ENCODE results near the gene TMC8. TPM values are rescaled to one million over a fixed set of nuclear protein-coding genes. Genes with fewer than 3 reads are reported as not detected.

Gene TMC8
- total RNA-seq, 6 donors from 2014 or later: 10.8 to 65.0 (median 33.8) TPM

DNA sequence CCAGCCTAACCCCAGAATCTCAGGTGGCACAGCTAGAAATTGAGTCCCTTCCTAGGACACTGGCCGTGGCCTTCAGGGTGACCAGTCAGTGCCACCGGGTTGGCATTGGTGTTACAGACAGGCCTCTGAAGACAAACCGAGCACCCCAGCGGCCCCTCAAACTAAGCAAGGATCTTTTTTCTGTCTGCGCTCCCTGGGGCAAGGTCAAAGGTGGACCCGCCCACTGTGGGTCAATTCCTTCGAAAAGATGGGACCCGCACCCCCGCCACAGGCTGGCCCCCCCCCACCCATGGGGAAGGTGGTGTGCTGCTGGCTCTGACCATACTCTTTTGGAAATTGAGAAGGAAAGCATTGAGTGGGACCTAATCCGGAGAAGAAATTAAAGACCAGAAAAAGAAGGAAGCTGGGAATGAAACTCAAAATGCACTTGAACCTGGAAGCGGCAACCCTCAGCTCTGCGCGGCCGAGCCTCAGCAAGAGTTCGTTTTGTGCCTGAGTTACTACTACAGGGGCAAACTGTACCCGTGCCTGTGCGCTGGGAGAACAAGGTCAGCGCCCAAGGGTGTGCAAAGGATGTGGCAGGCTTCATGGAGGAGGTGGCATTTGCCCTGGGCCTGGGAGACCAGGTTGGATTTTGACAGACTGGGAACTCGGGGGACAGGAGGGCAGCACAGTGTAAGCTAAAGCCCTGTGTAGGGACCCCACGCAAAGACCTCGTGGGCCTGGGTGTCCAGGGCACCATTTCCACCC, 22.4 kb upstream of the TMC8 start:
- Histone ChIP-seq H3K27ac (no peak overlapping the region), H3K36me3 (peaks cover 7 to 63% (median 57%) of the 10 kb centered on the region in 4 donors)
- TF ChIP-seq, protein P1, sequence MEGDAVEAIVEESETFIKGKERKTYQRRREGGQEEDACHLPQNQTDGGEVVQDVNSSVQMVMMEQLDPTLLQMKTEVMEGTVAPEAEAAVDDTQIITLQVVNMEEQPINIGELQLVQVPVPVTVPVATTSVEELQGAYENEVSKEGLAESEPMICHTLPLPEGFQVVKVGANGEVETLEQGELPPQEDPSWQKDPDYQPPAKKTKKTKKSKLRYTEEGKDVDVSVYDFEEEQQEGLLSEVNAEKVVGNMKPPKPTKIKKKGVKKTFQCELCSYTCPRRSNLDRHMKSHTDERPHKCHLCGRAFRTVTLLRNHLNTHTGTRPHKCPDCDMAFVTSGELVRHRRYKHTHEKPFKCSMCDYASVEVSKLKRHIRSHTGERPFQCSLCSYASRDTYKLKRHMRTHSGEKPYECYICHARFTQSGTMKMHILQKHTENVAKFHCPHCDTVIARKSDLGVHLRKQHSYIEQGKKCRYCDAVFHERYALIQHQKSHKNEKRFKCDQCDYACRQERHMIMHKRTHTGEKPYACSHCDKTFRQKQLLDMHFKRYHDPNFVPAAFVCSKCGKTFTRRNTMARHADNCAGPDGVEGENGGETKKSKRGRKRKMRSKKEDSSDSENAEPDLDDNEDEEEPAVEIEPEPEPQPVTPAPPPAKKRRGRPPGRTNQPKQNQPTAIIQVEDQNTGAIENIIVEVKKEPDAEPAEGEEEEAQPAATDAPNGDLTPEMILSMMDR (IDR thresholded peaks at IDR 0.05): no peak
- TF ChIP-seq EP300 (IDR thresholded peaks at IDR 0.05) (no peak), POLR2AphosphoS5 (IDR thresholded peaks at IDR 0.05) (no peak), POLR2A (IDR thresholded peaks at IDR 0.05) (no peak)

DNA sequence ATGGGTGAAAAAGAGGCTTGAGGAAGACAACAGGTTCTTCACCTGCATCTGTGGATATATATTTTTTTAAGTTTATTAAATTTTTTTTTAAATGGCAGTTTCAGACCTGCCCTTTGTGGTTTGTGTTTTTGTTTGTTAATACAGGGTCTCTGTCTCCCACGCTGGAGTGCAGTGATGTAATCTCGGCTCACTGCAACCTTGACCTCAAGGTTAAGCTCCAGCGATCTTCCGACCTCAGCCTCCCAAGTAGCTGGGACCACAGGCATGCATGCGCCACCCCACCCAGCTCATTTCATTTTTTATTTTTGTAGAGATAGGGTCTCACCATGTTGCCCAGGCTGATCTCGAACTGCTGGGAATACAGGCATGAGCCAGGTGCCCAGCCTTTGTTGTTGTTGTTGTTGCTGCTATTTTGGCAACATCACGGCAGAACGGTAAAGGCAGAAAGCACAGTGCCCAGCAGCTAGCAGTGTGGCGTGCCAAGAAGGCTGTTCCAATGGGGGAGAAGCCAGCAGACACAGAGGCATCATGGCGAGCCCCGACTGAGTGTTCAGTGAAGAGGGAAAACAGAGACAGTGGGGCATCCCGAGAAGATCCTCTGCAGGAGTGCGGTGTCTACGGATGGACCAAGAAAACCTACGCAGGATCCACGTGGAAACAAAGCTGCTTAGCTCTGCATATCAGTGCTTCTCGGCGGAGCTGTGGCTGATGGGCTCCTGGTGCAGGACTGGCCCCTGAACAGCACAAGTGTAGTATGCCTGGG, 21.7 kb upstream of the TMC8 start:
- Histone ChIP-seq H3K4me3 (no peak overlapping the region), H3K4me1 (peaks cover 4 to 15% (median 11%) of the 10 kb centered on the region in 4 donors), H3K36me3 (peaks cover 7 to 56% (median 51%) of the 10 kb centered on the region in 4 donors), H3K9me3 (no peaks in the 10 kb centered on the region), H3K27ac (no peak overlapping the region), H3K27me3 (no peaks in the 10 kb centered on the region)
- TF ChIP-seq EP300 (IDR thresholded peaks at IDR 0.05) (no peak), POLR2AphosphoS5 (IDR thresholded peaks at IDR 0.05) (no peak), POLR2A (IDR thresholded peaks at IDR 0.05) (no peak)
- TF ChIP-seq, protein P1 (IDR thresholded peaks at IDR 0.05): no peak
- DNase-seq (no peak), ATAC-seq (ENCODE audit: low FRiP score in 2 of 2) (no peak)
- 86 to 88% methylated on average over 11 to 18 of the region's 18 CpGs for WGBS, 2 donors

More for the DNA sequence above, 22.4 kb upstream of the TMC8 start:
- 91 to 93% methylated on average over 20 to 21 of the region's 21 CpGs for WGBS, 2 donors
- ATAC-seq (ENCODE audit: low FRiP score in 2 of 2): no peak
- Histone ChIP-seq H3K4me3 (no peak overlapping the region), H3K9me3 (no peaks in the 10 kb centered on the region), H3K4me1 (peaks cover 4 to 11% (median 8%) of the 10 kb centered on the region in 4 donors), H3K27me3 (no peaks in the 10 kb centered on the region)
- no peak for DNase-seq

DNA sequence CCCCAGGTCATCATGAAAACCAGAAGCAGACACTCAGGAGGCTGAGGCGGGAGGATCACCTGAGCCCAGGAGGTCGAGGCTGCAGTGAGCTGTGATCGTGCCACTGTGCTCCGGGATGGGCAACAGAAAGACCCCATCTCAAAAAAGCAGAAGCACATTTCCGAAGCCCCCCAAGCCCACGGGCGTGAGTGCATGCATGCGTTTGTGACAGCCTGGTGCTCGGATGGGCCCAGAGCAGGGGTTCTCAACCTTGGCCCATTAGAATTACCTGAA, 21.1 kb upstream of the TMC8 start:
- WGBS, 2 donors: 80% methylated on average over 2 to 9 of the region's 9 CpGs
- TF ChIP-seq EP300 (IDR thresholded peaks at IDR 0.05): no peak
- no peaks in the 10 kb centered on the region for H3K27me3 ChIP-seq
- peaks cover 7 to 52% (median 50%) of the 10 kb centered on the region in 4 donors for H3K36me3 ChIP-seq
- DNase-seq (no peak), ATAC-seq (ENCODE audit: low FRiP score in 2 of 2) (no peak)
- no peak overlapping the region for H3K4me3 ChIP-seq
- H3K9me3 ChIP-seq: no peaks in the 10 kb centered on the region
- H3K4me1 ChIP-seq: peaks cover 4 to 20% (median 15%) of the 10 kb centered on the region in 4 donors
- H3K27ac ChIP-seq: no peak overlapping the region

DNA sequence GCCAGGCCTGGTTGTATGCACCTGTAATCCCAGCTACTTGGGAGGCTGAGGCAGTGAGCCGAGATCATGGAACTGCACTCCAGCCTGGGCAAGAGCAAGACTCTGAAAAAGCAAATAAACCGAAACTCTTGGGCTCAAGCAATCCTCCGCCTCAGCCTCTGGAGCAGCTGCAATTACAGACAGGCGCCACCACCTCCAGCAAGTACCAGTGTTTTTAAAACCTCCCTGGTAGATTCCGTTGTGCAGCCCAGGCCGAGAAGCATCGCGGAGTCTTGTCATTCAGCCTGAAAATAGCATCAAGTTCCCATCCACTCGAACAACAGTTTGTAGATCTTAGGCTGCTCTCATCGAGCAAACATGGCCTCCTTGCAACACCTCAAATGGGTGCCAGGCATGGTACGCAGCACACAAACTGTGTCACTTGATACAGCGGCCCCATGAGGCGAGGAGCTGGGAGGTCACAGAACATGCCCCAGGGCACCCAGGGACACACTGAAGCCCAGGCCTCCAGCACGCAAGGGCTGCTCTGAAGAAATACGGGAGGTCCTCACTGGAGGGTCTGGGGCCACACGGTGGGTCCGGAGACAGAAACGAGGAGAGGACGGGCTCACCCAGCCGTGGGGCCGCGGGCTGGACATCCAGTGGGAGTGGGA, 20.1 kb upstream of the TMC8 start:
- H3K27ac ChIP-seq: no peak overlapping the region
- H3K36me3 ChIP-seq: peaks cover 7 to 54% (median 48%) of the 10 kb centered on the region in 4 donors
- no peak for ATAC-seq (ENCODE audit: low FRiP score in 2 of 2)
- peaks cover 4 to 24% (median 16%) of the 10 kb centered on the region in 4 donors for H3K4me1 ChIP-seq
- WGBS, 2 donors: 86 to 90% methylated on average over 20 to 21 of the region's 22 CpGs
- TF ChIP-seq POLR2A (IDR thresholded peaks at IDR 0.05) (no peak), POLR2AphosphoS5 (IDR thresholded peaks at IDR 0.05) (no peak), EP300 (IDR thresholded peaks at IDR 0.05) (no peak)
- TF ChIP-seq, protein P1 (IDR thresholded peaks at IDR 0.05): no peak
- peak in 1 of 2 donors; percentile 67 for DNase-seq
- H3K9me3 ChIP-seq: no peaks in the 10 kb centered on the region
- H3K4me3 ChIP-seq: no peak overlapping the region
- H3K27me3 ChIP-seq: no peaks in the 10 kb centered on the region

Data from upper lobe of left lung (tissue), 6 donors.